Measurements from ENCODE around the gene MOSMO. TPM values are rescaled to one million over a fixed set of nuclear protein-coding genes. Genes with fewer than 3 reads are reported as not detected.
"Not testable (repeated sequence)": the region's sequence is repeated elsewhere in the genome, so short reads cannot be mapped to it uniquely, and the experiment has no call there.

MOSMO gene
- total RNA-seq, 1 donor from 2014 or later: 25.8 TPM

- not testable (repeated sequence) for DNase-seq (ENCODE audit: low spot score)
Observed at GRCh38 chr16:22045888-22046287, 38.0 kb downstream of the MOSMO start.

GRCh38 chr16:22050963-22051362 is 43.1 kb downstream of the MOSMO start:
- no peak for DNase-seq (ENCODE audit: low spot score)

- DNase-seq (ENCODE audit: low spot score): no peak
Observed at GRCh38 chr16:22052980-22053379, 45.1 kb downstream of the MOSMO start.

GRCh38 chr16:22053921-22054341 is 46.0 kb downstream of the MOSMO start:
- DNase-seq (ENCODE audit: low spot score): no peak

GRCh38 chr16:22054847-22055590 is 47.1 kb downstream of the MOSMO start:
- no peak for DNase-seq (ENCODE audit: low spot score)

- no peak for DNase-seq (ENCODE audit: low spot score)
Observed at GRCh38 chr16:22055881-22056280, 48.0 kb downstream of the MOSMO start.

GRCh38 chr16:22063888-22064467 is 56.1 kb downstream of the MOSMO start:
- DNase-seq (ENCODE audit: low spot score): no peak

- DNase-seq (ENCODE audit: low spot score): no peak
Observed at GRCh38 chr16:22065252-22065651, 57.3 kb downstream of the MOSMO start.

GRCh38 chr16:22070361-22071330 is 62.7 kb downstream of the MOSMO start:
- DNase-seq (ENCODE audit: low spot score): no peak

- DNase-seq (ENCODE audit: low spot score): no peak
Observed at GRCh38 chr16:22071331-22071910, 63.5 kb downstream of the MOSMO start.

GRCh38 chr16:22073350-22073749 is 65.4 kb downstream of the MOSMO start:
- DNase-seq (ENCODE audit: low spot score): no peak

- no peak for DNase-seq (ENCODE audit: low spot score)
Observed at GRCh38 chr16:22075043-22075757, 67.3 kb downstream of the MOSMO start.

GRCh38 chr16:22075776-22076175 is 67.9 kb downstream of the MOSMO start:
- no peak for DNase-seq (ENCODE audit: low spot score)

GRCh38 chr16:22077700-22078313 is 69.9 kb downstream of the MOSMO start:
- peak; percentile 35 for DNase-seq (ENCODE audit: low spot score)

- no peak for DNase-seq (ENCODE audit: low spot score)
Observed at GRCh38 chr16:22078656-22079055, 70.7 kb downstream of the MOSMO start.

GRCh38 chr16:22081050-22081449 is 73.1 kb downstream of the MOSMO start:
- DNase-seq (ENCODE audit: low spot score): no peak

- DNase-seq (ENCODE audit: low spot score): no peak
Observed at GRCh38 chr16:22086440-22086839, 78.5 kb downstream of the MOSMO start.

GRCh38 chr16:22088642-22089041 is 80.7 kb downstream of the MOSMO start:
- no peak for DNase-seq (ENCODE audit: low spot score)

- no peak for DNase-seq (ENCODE audit: low spot score)
Observed at GRCh38 chr16:22089910-22090309, 82.0 kb downstream of the MOSMO start.

- DNase-seq (ENCODE audit: low spot score): no peak
Observed at GRCh38 chr16:22091721-22092120, 83.8 kb downstream of the MOSMO start.

Measured in umbilical cord (tissue), 2 donors.